HCT116 (cell line): ENCODE data around the gene FNIP2.

ENCODE experiments used
- CEBPB ChIP-seq: IDR thresholded peaks from 2 replicates; pipeline ENCODE4 v1.6.1; 2012; ENCODE audit warnings: low read depth
- EGR1 ChIP-seq: IDR thresholded peaks from 2 replicates; pipeline ENCODE4 v1.6.1; 2012; ENCODE audit warnings: low read depth
- EZH2 ChIP-seq: fragments of 200-600 bp; sonication (generic); IDR thresholded peaks from 2 replicates; pipeline ENCODE4 v1.6.1; 2017; ENCODE audit warnings: antibody characterized with exemption, mixed run types
- POLR2AphosphoS5 ChIP-seq: IDR thresholded peaks from 2 replicates; pipeline ENCODE4 v1.6.1; 2011; ENCODE audit warnings: mild to moderate bottlenecking, low read depth, low read length, moderate library complexity
- RAD21 ChIP-seq: IDR thresholded peaks from 2 replicates; pipeline ENCODE4 v1.6.1; 2012; ENCODE audit warnings: low read depth, mild to moderate bottlenecking
- REST ChIP-seq: IDR thresholded peaks from 2 replicates; pipeline ENCODE4 v1.6.1; 2012; ENCODE audit warnings: low read depth
- SIN3A ChIP-seq: IDR thresholded peaks from 2 replicates; pipeline ENCODE4 v1.6.1; 2012; ENCODE audit warnings: low read depth
- SRF ChIP-seq: IDR thresholded peaks from 2 replicates; pipeline ENCODE4 v1.6.1; 2012; ENCODE audit warnings: low read depth
- YY1 ChIP-seq: IDR thresholded peaks from 2 replicates; pipeline ENCODE4 v1.6.1; 2011; ENCODE audit warnings: low read length, low read depth, moderate library complexity, mild to moderate bottlenecking; ENCODE audit not compliant: insufficient replicate concordance; ENCODE audit errors: extremely low read depth
- ZNF274 ChIP-seq: fragments of 200-500 bp; sonication (Bioruptor generic); IDR thresholded peaks from 2 replicates; pipeline ENCODE4 v1.6.1; 2014; ENCODE audit warnings: mild to moderate bottlenecking, low read depth, low read length, inconsistent platforms
- TF ChIP-seq, protein P1 (sequence below), 3 experiments: fragments of 200-600 bp in 1 of 3; sonication (generic) in 1 of 3; IDR thresholded peaks in 2 of 3; conservative IDR thresholded peaks in 1 of 3; 2 replicates each; pipeline ENCODE4 v1.5.1; 2012 to 2017; ENCODE audit warnings: low read depth in 2 of 3, low read length in 2 of 3, antibody characterized with exemption in 1 of 3, borderline replicate concordance in 1 of 3, control low read depth in 1 of 3, mild to moderate bottlenecking in 1 of 3, mixed read lengths in 1 of 3, mixed run types in 1 of 3, moderate library complexity in 1 of 3; ENCODE audit not compliant: insufficient read depth in 1 of 3
- TF ChIP-seq, protein P2 (sequence below): IDR thresholded peaks from 2 replicates; pipeline ENCODE4 v1.6.1; 2012

DNA sequence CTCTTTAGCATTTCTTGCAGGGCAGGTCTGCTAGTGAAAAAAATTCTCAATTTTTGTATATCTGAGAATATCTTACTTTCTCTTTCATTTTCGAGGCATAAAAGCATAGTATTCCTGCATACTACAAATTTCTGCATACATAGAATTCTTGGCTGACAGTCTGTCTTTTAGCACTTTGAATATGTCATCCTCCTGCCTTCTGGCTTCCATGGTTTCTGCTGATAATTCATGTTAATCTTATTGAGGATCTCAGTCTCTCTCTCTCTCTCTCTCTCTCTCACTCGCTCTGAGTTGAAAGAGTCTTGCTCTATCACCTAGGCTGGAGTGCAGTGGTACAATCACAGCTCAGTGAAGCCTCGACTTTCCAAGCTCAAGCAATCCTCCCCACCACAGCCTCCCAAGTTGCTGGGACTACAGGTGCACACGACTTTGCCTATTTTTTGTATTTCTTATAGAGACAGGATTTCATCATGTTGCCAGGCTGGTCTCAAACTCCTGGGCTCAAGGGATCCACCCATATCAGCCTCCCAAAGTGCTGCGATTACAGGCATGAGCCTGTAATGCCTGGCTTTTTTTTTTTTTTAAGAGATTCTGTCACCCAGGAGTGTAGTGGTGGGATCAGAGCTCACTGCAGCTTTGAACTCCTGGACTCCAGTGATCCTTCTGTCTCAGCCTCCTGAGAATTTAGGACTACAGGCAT, 161.3 kb downstream of the FNIP2 start:
- TF ChIP-seq, protein P1, sequence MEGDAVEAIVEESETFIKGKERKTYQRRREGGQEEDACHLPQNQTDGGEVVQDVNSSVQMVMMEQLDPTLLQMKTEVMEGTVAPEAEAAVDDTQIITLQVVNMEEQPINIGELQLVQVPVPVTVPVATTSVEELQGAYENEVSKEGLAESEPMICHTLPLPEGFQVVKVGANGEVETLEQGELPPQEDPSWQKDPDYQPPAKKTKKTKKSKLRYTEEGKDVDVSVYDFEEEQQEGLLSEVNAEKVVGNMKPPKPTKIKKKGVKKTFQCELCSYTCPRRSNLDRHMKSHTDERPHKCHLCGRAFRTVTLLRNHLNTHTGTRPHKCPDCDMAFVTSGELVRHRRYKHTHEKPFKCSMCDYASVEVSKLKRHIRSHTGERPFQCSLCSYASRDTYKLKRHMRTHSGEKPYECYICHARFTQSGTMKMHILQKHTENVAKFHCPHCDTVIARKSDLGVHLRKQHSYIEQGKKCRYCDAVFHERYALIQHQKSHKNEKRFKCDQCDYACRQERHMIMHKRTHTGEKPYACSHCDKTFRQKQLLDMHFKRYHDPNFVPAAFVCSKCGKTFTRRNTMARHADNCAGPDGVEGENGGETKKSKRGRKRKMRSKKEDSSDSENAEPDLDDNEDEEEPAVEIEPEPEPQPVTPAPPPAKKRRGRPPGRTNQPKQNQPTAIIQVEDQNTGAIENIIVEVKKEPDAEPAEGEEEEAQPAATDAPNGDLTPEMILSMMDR (IDR thresholded peaks at IDR 0.05 in 2 of 3, conservative IDR thresholded peaks at IDR 0.05 in 1 of 3; ENCODE audit: borderline replicate concordance in 1 of 3, insufficient read depth in 1 of 3, low read depth in 2 of 3, low read length in 2 of 3), result no peak
- TF ChIP-seq SIN3A (no peak), EZH2 (no peak), POLR2AphosphoS5 (no peak), SRF (no peak), CEBPB (no peak), EGR1 (no peak), REST (no peak), ZNF274 (no peak), YY1 (no peak), RAD21 (no peak)
- TF ChIP-seq, protein P2, sequence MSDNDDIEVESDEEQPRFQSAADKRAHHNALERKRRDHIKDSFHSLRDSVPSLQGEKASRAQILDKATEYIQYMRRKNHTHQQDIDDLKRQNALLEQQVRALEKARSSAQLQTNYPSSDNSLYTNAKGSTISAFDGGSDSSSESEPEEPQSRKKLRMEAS, result no peak
